Measurements from ENCODE around the gene CTRL. TPM values are rescaled to one million over a fixed set of nuclear protein-coding genes. Genes with fewer than 3 reads are reported as not detected.
A peak's percentile ranks its signal among the peaks of the same experiment; 100 is the strongest.

The CTRL gene
- polyA plus RNA-seq, 1 donor (not counting 4 experiments of a cell fraction or from before 2014, with no cell fraction given), result 0.10 TPM

DNA sequence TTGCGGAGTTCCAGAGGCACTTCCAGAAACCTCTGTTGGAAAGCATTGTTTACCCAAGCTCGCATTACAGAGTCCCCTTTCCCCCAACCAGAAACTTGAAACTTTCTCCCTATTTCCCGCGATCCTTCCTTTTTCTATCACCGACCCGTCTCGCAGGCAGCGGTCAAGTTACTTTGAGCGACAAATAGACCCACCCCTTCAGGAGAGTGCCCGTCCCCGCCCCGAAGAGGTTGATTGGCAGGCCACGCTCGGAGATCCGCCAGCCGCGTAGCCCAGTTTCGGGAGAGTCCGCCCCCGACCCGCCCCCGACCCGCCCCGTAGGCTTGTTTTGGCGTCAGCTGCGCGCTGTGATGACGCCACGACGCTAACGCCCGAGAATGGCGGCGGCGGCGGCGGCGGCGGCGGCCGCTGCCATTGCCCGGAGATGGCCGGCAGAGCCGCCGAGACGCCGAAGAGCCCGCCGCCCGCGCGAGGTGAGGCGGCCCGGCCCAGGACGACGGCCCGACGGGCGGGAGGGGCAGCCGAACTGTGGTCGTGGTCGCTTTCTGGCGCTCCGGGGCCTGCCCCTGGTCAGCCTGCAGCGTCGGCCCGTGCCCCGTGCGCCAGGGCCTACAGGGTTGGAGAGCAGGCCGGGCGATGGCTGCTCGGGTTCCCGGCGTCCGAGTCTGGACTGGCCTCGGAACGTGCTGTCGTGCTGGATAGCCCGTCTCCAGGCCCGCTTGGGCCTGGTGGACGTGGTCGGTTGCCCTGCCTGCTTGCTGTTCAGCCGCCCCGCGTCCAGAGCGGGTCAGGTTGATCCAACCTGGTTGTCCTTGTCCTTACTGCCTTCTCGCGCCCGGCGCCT is 38.5 kb downstream of the CTRL start, which contains the start of gene PSKH1:
TSS of gene PSKH1 (plus strand) at position 356 of the 844 bp plus-strand sequence. CDS start 15,496 bp downstream, outside the sequence.
- H3K4me2 ChIP-seq (ENCODE audit: control insufficient read depth, extremely low read depth, insufficient read depth, low read depth, low read length), result peak within 1 kb of the TSS; percentile 92
- FAIRE-seq, result no peak

GRCh38 chr16:67892375-67892774 is 39.3 kb downstream of the CTRL start:
- no peaks in the 10 kb centered on the region for H3K9me3 ChIP-seq (ENCODE audit: control insufficient read depth, low read depth, low read length)
- dilution Hi-C loops (cut with MboI; ENCODE audit: extremely low pct_ligation_motif_present, low sequenced_read_pairs), result no loop called here
- peak overlapping the region; percentile 94 for H2AFZ ChIP-seq (ENCODE audit: control insufficient read depth, low read length)
- H3K4me2 ChIP-seq (ENCODE audit: control insufficient read depth, extremely low read depth, insufficient read depth, low read depth, low read length), result peak overlapping the region; percentile 92
- H3K4me3 ChIP-seq (ENCODE audit: control insufficient read depth in 2 of 3, extremely low read depth in 1 of 3, insufficient read depth in 2 of 3, low read depth in 1 of 3, low read length in 3 of 3), result peak overlapping the region in 2 of 3 experiments; percentile 53 to 58
- no peaks in the 10 kb centered on the region for H3K9me1 ChIP-seq (ENCODE audit: control insufficient read depth, extremely low read depth, insufficient read depth, low read length)
- no peaks in the 10 kb centered on the region for H3K27me3 ChIP-seq (ENCODE audit: control insufficient read depth, extremely low read depth, insufficient read depth, low read length)
- no peak for DNase-seq (ENCODE audit: low read depth, low spot score)
- peak overlapping the region; percentile 60 for H3K9ac ChIP-seq (ENCODE audit: control insufficient read depth, extremely low read depth, insufficient read depth, low read length)
- peaks cover 14% of the 10 kb centered on the region for H3K4me1 ChIP-seq (ENCODE audit: control insufficient read depth, extremely low read depth, insufficient read depth, low read length)
- peak overlapping the region; percentile 36 for H3K27ac ChIP-seq (ENCODE audit: control insufficient read depth, insufficient read depth, low read length)
- no peak for TF ChIP-seq EZH2 (IDR thresholded peaks at IDR 0.05; ENCODE audit: low read length)
- TF ChIP-seq, protein P1, sequence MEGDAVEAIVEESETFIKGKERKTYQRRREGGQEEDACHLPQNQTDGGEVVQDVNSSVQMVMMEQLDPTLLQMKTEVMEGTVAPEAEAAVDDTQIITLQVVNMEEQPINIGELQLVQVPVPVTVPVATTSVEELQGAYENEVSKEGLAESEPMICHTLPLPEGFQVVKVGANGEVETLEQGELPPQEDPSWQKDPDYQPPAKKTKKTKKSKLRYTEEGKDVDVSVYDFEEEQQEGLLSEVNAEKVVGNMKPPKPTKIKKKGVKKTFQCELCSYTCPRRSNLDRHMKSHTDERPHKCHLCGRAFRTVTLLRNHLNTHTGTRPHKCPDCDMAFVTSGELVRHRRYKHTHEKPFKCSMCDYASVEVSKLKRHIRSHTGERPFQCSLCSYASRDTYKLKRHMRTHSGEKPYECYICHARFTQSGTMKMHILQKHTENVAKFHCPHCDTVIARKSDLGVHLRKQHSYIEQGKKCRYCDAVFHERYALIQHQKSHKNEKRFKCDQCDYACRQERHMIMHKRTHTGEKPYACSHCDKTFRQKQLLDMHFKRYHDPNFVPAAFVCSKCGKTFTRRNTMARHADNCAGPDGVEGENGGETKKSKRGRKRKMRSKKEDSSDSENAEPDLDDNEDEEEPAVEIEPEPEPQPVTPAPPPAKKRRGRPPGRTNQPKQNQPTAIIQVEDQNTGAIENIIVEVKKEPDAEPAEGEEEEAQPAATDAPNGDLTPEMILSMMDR (optimal IDR thresholded peaks at IDR 0.05 in 1 of 3, IDR thresholded peaks at IDR 0.05 in 1 of 3, conservative IDR thresholded peaks at IDR 0.05 in 1 of 3; ENCODE audit: extremely low read depth in 1 of 3, insufficient read depth in 2 of 3, low read length in 3 of 3), result no peak
- peaks cover 27% of the 10 kb centered on the region for H3K79me2 ChIP-seq (ENCODE audit: control insufficient read depth, insufficient read depth, low read length)
- H4K20me1 ChIP-seq (ENCODE audit: control insufficient read depth, extremely low read depth, insufficient read depth, low read length), result no peaks in the 10 kb centered on the region
- FAIRE-seq, result no peak
- H3K36me3 ChIP-seq (ENCODE audit: control insufficient read depth in 2 of 2, extremely low read depth in 1 of 2, insufficient read depth in 2 of 2, low read length in 2 of 2), result no peaks in the 10 kb centered on the region

More for the DNA sequence above, 38.5 kb downstream of the CTRL start, which contains the start of gene PSKH1:
- dilution Hi-C loops (cut with MboI; ENCODE audit: extremely low pct_ligation_motif_present, low sequenced_read_pairs), result no loop called here
- no peaks in the 10 kb centered on the region for H3K27me3 ChIP-seq (ENCODE audit: control insufficient read depth, extremely low read depth, insufficient read depth, low read length)
- no peaks in the 10 kb centered on the region for H4K20me1 ChIP-seq (ENCODE audit: control insufficient read depth, extremely low read depth, insufficient read depth, low read length)
- H3K9me1 ChIP-seq (ENCODE audit: control insufficient read depth, extremely low read depth, insufficient read depth, low read length), result no peaks in the 10 kb centered on the region
- peak within 1 kb of the TSS; percentile 62 to 99 (median 66) for H3K4me3 ChIP-seq (ENCODE audit: control insufficient read depth in 2 of 3, extremely low read depth in 1 of 3, insufficient read depth in 2 of 3, low read depth in 1 of 3, low read length in 3 of 3)
- H2AFZ ChIP-seq (ENCODE audit: control insufficient read depth, low read length), result peak within 1 kb of the TSS; percentile 94
- H3K36me3 ChIP-seq (ENCODE audit: control insufficient read depth in 2 of 2, extremely low read depth in 1 of 2, insufficient read depth in 2 of 2, low read length in 2 of 2), result no peaks in the 10 kb centered on the region
- H3K9me3 ChIP-seq (ENCODE audit: control insufficient read depth, low read depth, low read length), result no peaks in the 10 kb centered on the region
- peak within 1 kb of the TSS; percentile 94 for H3K27ac ChIP-seq (ENCODE audit: control insufficient read depth, insufficient read depth, low read length)
- TF ChIP-seq EZH2 (IDR thresholded peaks at IDR 0.05; ENCODE audit: low read length), result no peak
- TF ChIP-seq, protein P1 (optimal IDR thresholded peaks at IDR 0.05 in 1 of 3, IDR thresholded peaks at IDR 0.05 in 1 of 3, conservative IDR thresholded peaks at IDR 0.05 in 1 of 3; ENCODE audit: extremely low read depth in 1 of 3, insufficient read depth in 2 of 3, low read length in 3 of 3), result no peak
- H3K79me2 ChIP-seq (ENCODE audit: control insufficient read depth, insufficient read depth, low read length), result peaks cover 33% of the 10 kb centered on the region
- peak; percentile 72 for DNase-seq (ENCODE audit: low read depth, low spot score)
- H3K4me1 ChIP-seq (ENCODE audit: control insufficient read depth, extremely low read depth, insufficient read depth, low read length), result peaks cover 14% of the 10 kb centered on the region
- H3K9ac ChIP-seq (ENCODE audit: control insufficient read depth, extremely low read depth, insufficient read depth, low read length), result peak within 1 kb of the TSS; percentile 97
